ENCODE data around the gene NEU2.
"Not testable (repeated sequence)": the region's sequence is repeated elsewhere in the genome, so short reads cannot be mapped to it uniquely, and the experiment has no call there.

The NEU2 gene

GRCh38 chr2:233063269-233063975 is 30.9 kb downstream of the NEU2 start:
- Histone ChIP-seq H3K4me1 (ENCODE audit: insufficient read depth, low read length) (peaks cover 22% of the 10 kb centered on the region), H3K9me3 (ENCODE audit: control insufficient read depth, insufficient read depth, low read length) (no peaks in the 10 kb centered on the region), H3K36me3 (ENCODE audit: insufficient read depth, low read length) (no peaks in the 10 kb centered on the region), H3K9ac (ENCODE audit: low read depth, low read length) (no peak overlapping the region)

- Histone ChIP-seq H3K9ac (ENCODE audit: low read depth, low read length) (no peak overlapping the region), H3K9me3 (ENCODE audit: control insufficient read depth, insufficient read depth, low read length) (no peaks in the 10 kb centered on the region), H3K4me1 (ENCODE audit: insufficient read depth, low read length) (peaks cover 22% of the 10 kb centered on the region), H3K36me3 (ENCODE audit: insufficient read depth, low read length) (no peaks in the 10 kb centered on the region)
These were observed 31.5 kb downstream of the NEU2 start for GRCh38 chr2:233063976-233064411.

GRCh38 chr2:233064530-233065199 is 32.2 kb downstream of the NEU2 start:
- Histone ChIP-seq H3K36me3 (ENCODE audit: insufficient read depth, low read length) (no peaks in the 10 kb centered on the region), H3K4me1 (ENCODE audit: insufficient read depth, low read length) (peaks cover 22% of the 10 kb centered on the region), H3K9me3 (ENCODE audit: control insufficient read depth, insufficient read depth, low read length) (no peaks in the 10 kb centered on the region), H3K9ac (ENCODE audit: low read depth, low read length) (no peak overlapping the region)

GRCh38 chr2:233065200-233065589 is 32.7 kb downstream of the NEU2 start:
- peaks cover 22% of the 10 kb centered on the region for H3K4me1 ChIP-seq (ENCODE audit: insufficient read depth, low read length)
- not testable (repeated sequence) for H3K36me3 ChIP-seq (ENCODE audit: insufficient read depth, low read length); H3K9ac ChIP-seq (ENCODE audit: low read depth, low read length); H3K9me3 ChIP-seq (ENCODE audit: control insufficient read depth, insufficient read depth, low read length)

- Histone ChIP-seq H3K9me3 (ENCODE audit: control insufficient read depth, insufficient read depth, low read length) (no peaks in the 10 kb centered on the region), H3K4me1 (ENCODE audit: insufficient read depth, low read length) (peaks cover 19% of the 10 kb centered on the region), H3K9ac (ENCODE audit: low read depth, low read length) (no peak overlapping the region), H3K36me3 (ENCODE audit: insufficient read depth, low read length) (no peaks in the 10 kb centered on the region)
These were observed 33.5 kb downstream of the NEU2 start for GRCh38 chr2:233065954-233066470.

- no peaks in the 10 kb centered on the region for H3K4me1 ChIP-seq (ENCODE audit: insufficient read depth, low read length)
- H3K36me3 ChIP-seq (ENCODE audit: insufficient read depth, low read length), result no peaks in the 10 kb centered on the region
- H3K9ac ChIP-seq (ENCODE audit: low read depth, low read length), result no peak overlapping the region
- H3K9me3 ChIP-seq (ENCODE audit: control insufficient read depth, insufficient read depth, low read length), result no peaks in the 10 kb centered on the region
These were observed 36.4 kb downstream of the NEU2 start for GRCh38 chr2:233068762-233069418.

GRCh38 chr2:233072838-233073237 is 40.4 kb downstream of the NEU2 start:
- H3K4me1 ChIP-seq (ENCODE audit: insufficient read depth, low read length), result peaks cover 13% of the 10 kb centered on the region
- H3K9me3 ChIP-seq (ENCODE audit: control insufficient read depth, insufficient read depth, low read length), result no peaks in the 10 kb centered on the region
- no peaks in the 10 kb centered on the region for H3K36me3 ChIP-seq (ENCODE audit: insufficient read depth, low read length)
- H3K9ac ChIP-seq (ENCODE audit: low read depth, low read length), result no peak overlapping the region

- Histone ChIP-seq H3K9ac (ENCODE audit: low read depth, low read length) (no peak overlapping the region), H3K4me1 (ENCODE audit: insufficient read depth, low read length) (peaks cover 13% of the 10 kb centered on the region), H3K9me3 (ENCODE audit: control insufficient read depth, insufficient read depth, low read length) (no peaks in the 10 kb centered on the region), H3K36me3 (ENCODE audit: insufficient read depth, low read length) (no peaks in the 10 kb centered on the region)
These were observed 41.6 kb downstream of the NEU2 start for GRCh38 chr2:233074106-233074505.

- H3K4me1 ChIP-seq (ENCODE audit: insufficient read depth, low read length), result peaks cover 13% of the 10 kb centered on the region
- H3K9ac ChIP-seq (ENCODE audit: low read depth, low read length), result no peak overlapping the region
- no peaks in the 10 kb centered on the region for H3K9me3 ChIP-seq (ENCODE audit: control insufficient read depth, insufficient read depth, low read length)
- H3K36me3 ChIP-seq (ENCODE audit: insufficient read depth, low read length), result no peaks in the 10 kb centered on the region
These were observed 42.9 kb downstream of the NEU2 start for GRCh38 chr2:233075141-233075965.

- Histone ChIP-seq H3K9ac (ENCODE audit: low read depth, low read length) (no peak overlapping the region), H3K36me3 (ENCODE audit: insufficient read depth, low read length) (no peaks in the 10 kb centered on the region), H3K4me1 (ENCODE audit: insufficient read depth, low read length) (peaks cover 13% of the 10 kb centered on the region), H3K9me3 (ENCODE audit: control insufficient read depth, insufficient read depth, low read length) (no peaks in the 10 kb centered on the region)
These were observed 43.5 kb downstream of the NEU2 start for GRCh38 chr2:233075966-233076339.

- Histone ChIP-seq H3K9me3 (ENCODE audit: control insufficient read depth, insufficient read depth, low read length) (no peaks in the 10 kb centered on the region), H3K36me3 (ENCODE audit: insufficient read depth, low read length) (no peaks in the 10 kb centered on the region), H3K9ac (ENCODE audit: low read depth, low read length) (no peak overlapping the region), H3K4me1 (ENCODE audit: insufficient read depth, low read length) (peaks cover 13% of the 10 kb centered on the region)
These were observed 44.3 kb downstream of the NEU2 start for GRCh38 chr2:233076749-233077148.

GRCh38 chr2:233079473-233079877 is 47.0 kb downstream of the NEU2 start:
- no peaks in the 10 kb centered on the region for H3K36me3 ChIP-seq (ENCODE audit: insufficient read depth, low read length)
- H3K4me1 ChIP-seq (ENCODE audit: insufficient read depth, low read length), result peaks cover 18% of the 10 kb centered on the region
- no peak overlapping the region for H3K9ac ChIP-seq (ENCODE audit: low read depth, low read length)
- no peaks in the 10 kb centered on the region for H3K9me3 ChIP-seq (ENCODE audit: control insufficient read depth, insufficient read depth, low read length)

GRCh38 chr2:233079953-233080835 is 47.7 kb downstream of the NEU2 start:
- Histone ChIP-seq H3K36me3 (ENCODE audit: insufficient read depth, low read length) (no peaks in the 10 kb centered on the region), H3K9ac (ENCODE audit: low read depth, low read length) (no peak overlapping the region), H3K4me1 (ENCODE audit: insufficient read depth, low read length) (peaks cover 17% of the 10 kb centered on the region), H3K9me3 (ENCODE audit: control insufficient read depth, insufficient read depth, low read length) (no peaks in the 10 kb centered on the region)
